BJ (cell line): ENCODE data around the gene RASL10A. TPM values are rescaled to one million over a fixed set of nuclear protein-coding genes. Genes with fewer than 3 reads are reported as not detected.

Experiments used
- CTCF ChIA-PET: fragments of 350-600 bp; formaldehyde crosslinking; extraction: SDS; loops from one replicate; lab custom pipeline; 2021; ENCODE audit warnings: antibody characterized with exemption, inconsistent platforms; lab: Yijun Ruan, JAX
- POLR2A ChIA-PET: fragments of 300-600 bp; sonication (Branson Sonifier 250); formaldehyde crosslinking; extraction: SDS; loops from one replicate; lab custom pipeline; 2021; ENCODE audit warnings: antibody characterized with exemption; lab: Charles Lee
- DNase-seq: peaks from one replicate; pipeline ENCODE4 v3.0.0-alpha.2; 2011; ENCODE audit warnings: low read depth
- H3K27me3 ChIP-seq: 2 replicates; pipeline ENCODE4 v1.6.0; 2011; ENCODE audit warnings: low read length; ENCODE audit not compliant: control insufficient read depth, insufficient read depth
- H3K36me3 ChIP-seq: 2 replicates; pipeline ENCODE4 v1.5.1; 2011; ENCODE audit warnings: low read length; ENCODE audit not compliant: control insufficient read depth, insufficient read depth
- H3K4me3 ChIP-seq: 2 replicates; pipeline ENCODE4 v1.5.1; 2011; ENCODE audit warnings: low read depth, mild to moderate bottlenecking, control low read depth, low read length
- polyA plus RNA-seq: library from polyadenylated mRNA; depleted of rRNA; stranded (reverse); fragments of >200 nt; gene quantifications from 2 replicates; pipeline ENCODE4 v1.2.3, GENCODE V29; 2011
- TF ChIP-seq, protein P1 (sequence below): IDR thresholded peaks from 2 replicates; pipeline ENCODE4 v1.5.1; 2011; ENCODE audit warnings: low read depth, mild to moderate bottlenecking, control low read depth, inconsistent platforms, low read length, moderate library complexity; ENCODE audit not compliant: insufficient read depth

The RASL10A gene
- polyA plus RNA-seq, 1 experiment: 0.16 TPM

DNA sequence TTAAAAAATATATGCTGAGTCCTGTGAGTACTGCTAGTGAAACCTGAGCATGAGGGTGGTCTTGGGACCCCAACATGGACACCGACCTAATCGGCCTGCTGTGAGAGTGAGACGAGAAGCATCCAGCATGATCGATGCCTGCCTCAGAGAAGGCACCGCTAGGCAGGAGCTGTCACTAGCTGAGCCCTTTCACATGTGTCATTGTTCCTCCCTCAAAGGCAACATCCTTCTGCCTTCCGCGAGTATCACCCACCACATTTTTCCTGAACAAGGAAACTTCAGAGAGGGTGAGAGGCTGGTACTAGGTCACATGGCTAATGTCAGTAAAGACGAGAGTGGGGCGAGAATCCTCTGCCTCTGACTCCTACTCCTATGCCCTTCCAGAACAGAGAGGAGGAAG is 37.3 kb upstream of the RASL10A start:
- POLR2A ChIA-PET: no interaction called here
- TF ChIP-seq, protein P1, sequence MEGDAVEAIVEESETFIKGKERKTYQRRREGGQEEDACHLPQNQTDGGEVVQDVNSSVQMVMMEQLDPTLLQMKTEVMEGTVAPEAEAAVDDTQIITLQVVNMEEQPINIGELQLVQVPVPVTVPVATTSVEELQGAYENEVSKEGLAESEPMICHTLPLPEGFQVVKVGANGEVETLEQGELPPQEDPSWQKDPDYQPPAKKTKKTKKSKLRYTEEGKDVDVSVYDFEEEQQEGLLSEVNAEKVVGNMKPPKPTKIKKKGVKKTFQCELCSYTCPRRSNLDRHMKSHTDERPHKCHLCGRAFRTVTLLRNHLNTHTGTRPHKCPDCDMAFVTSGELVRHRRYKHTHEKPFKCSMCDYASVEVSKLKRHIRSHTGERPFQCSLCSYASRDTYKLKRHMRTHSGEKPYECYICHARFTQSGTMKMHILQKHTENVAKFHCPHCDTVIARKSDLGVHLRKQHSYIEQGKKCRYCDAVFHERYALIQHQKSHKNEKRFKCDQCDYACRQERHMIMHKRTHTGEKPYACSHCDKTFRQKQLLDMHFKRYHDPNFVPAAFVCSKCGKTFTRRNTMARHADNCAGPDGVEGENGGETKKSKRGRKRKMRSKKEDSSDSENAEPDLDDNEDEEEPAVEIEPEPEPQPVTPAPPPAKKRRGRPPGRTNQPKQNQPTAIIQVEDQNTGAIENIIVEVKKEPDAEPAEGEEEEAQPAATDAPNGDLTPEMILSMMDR: no peak
- Histone ChIP-seq H3K4me3 (no peak overlapping the region), H3K36me3 (peaks cover 20% of the 10 kb centered on the region), H3K27me3 (no peaks in the 10 kb centered on the region)
- DNase-seq: no peak
- CTCF ChIA-PET: no interaction called here

GRCh38 chr22:29351891-29352290 is 36.4 kb upstream of the RASL10A start:
- POLR2A ChIA-PET: no interaction called here
- CTCF ChIA-PET: interaction anchor here (6.5 kb wide), 1 partner anchor 7 kb away, joined by 32 read pairs; no protein-coding TSS in a partner anchor
- no peaks in the 10 kb centered on the region for H3K27me3 ChIP-seq
- no peak for DNase-seq
- H3K36me3 ChIP-seq: peaks cover 23% of the 10 kb centered on the region
- H3K4me3 ChIP-seq: no peak overlapping the region
- TF ChIP-seq, protein P1: no peak

GRCh38 chr22:29351042-29351441 is 35.5 kb upstream of the RASL10A start:
- POLR2A ChIA-PET: no interaction called here
- TF ChIP-seq, protein P1: no peak
- CTCF ChIA-PET: interaction anchor here (6.5 kb wide), 1 partner anchor 8 kb away, joined by 32 read pairs; no protein-coding TSS in a partner anchor
- peaks cover 24% of the 10 kb centered on the region for H3K36me3 ChIP-seq
- no peaks in the 10 kb centered on the region for H3K27me3 ChIP-seq
- no peak overlapping the region for H3K4me3 ChIP-seq
- no peak for DNase-seq

- DNase-seq: no peak
- POLR2A ChIA-PET: no interaction called here
- H3K27me3 ChIP-seq: no peaks in the 10 kb centered on the region
- TF ChIP-seq, protein P1: no peak
- no peak overlapping the region for H3K4me3 ChIP-seq
- peaks cover 21% of the 10 kb centered on the region for H3K36me3 ChIP-seq
- CTCF ChIA-PET: interaction anchor here (1.5 to 6.5 kb wide), 2 partner anchors 10 to 43 kb away, joined by 3 to 32 read pairs; partner anchors contain the start of gene GAS2L1
Observed at GRCh38 chr22:29348956-29349355, 33.5 kb upstream of the RASL10A start.

- H3K4me3 ChIP-seq: no peak overlapping the region
- peaks cover 18% of the 10 kb centered on the region for H3K36me3 ChIP-seq
- CTCF ChIA-PET: interaction anchor here (0.9 to 6.5 kb wide), 3 partner anchors 11 to 42 kb away, joined by 3 to 32 read pairs (median 3); partner anchors contain the start of gene GAS2L1
- H3K27me3 ChIP-seq: no peaks in the 10 kb centered on the region
- TF ChIP-seq, protein P1: no peak
- no peak for DNase-seq
- POLR2A ChIA-PET: no interaction called here
Observed at GRCh38 chr22:29348041-29348440, 32.5 kb upstream of the RASL10A start.
